Liver (tissue), 9 donors: ENCODE results near the gene LCE4A. TPM values are rescaled to one million over a fixed set of nuclear protein-coding genes. Genes with fewer than 3 reads are reported as not detected.

ENCODE experiments used
- DNase-seq: peaks from one replicate; pipeline ENCODE4 v3.0.0-alpha.2; 2017; ENCODE audit warnings: low spot score
- H3K27ac ChIP-seq, 2 donors: one replicate each; pipeline ENCODE4 v1.7.0; 2013; ENCODE audit warnings: inconsistent platforms in 2 of 2, low read length in 2 of 2, control low read depth in 1 of 2, low read depth in 1 of 2, mild to moderate bottlenecking in 1 of 2
- H3K27me3 ChIP-seq, 4 donors: one replicate each; pipeline versions ENCODE4 v1.6.1 to v1.7.0; 2013; ENCODE audit warnings: low read length in 3 of 4, inconsistent platforms in 1 of 4, mild to moderate bottlenecking in 1 of 4, moderate library complexity in 1 of 4; ENCODE audit not compliant: control insufficient read depth in 4 of 4, insufficient read depth in 4 of 4
- H3K36me3 ChIP-seq, 4 donors: one replicate each; pipeline versions ENCODE4 v1.6.1 to v1.7.0; 2013; ENCODE audit warnings: low read length in 3 of 4, mild to moderate bottlenecking in 3 of 4, low read depth in 1 of 4, moderate library complexity in 1 of 4; ENCODE audit not compliant: control insufficient read depth in 4 of 4, insufficient read depth in 3 of 4
- H3K4me1 ChIP-seq, 4 donors: one replicate each; pipeline versions ENCODE4 v1.6.1 to v1.7.0; 2013; ENCODE audit warnings: low read length in 3 of 4, mild to moderate bottlenecking in 3 of 4, moderate library complexity in 1 of 4; ENCODE audit not compliant: control insufficient read depth in 4 of 4, insufficient read depth in 4 of 4
- H3K4me3 ChIP-seq, 3 donors: one replicate each; pipeline versions ENCODE4 v1.6.1 to v1.7.0; 2013; ENCODE audit warnings: low read length in 3 of 3, control low read depth in 1 of 3, low read depth in 1 of 3, mild to moderate bottlenecking in 1 of 3
- H3K9ac ChIP-seq, 2 donors: one replicate each; pipeline ENCODE4 v1.7.0; 2013; ENCODE audit warnings: low read length in 2 of 2, mild to moderate bottlenecking in 2 of 2, moderate library complexity in 2 of 2, control low read depth in 1 of 2, low read depth in 1 of 2
- H3K9me3 ChIP-seq, 4 donors: one replicate each; pipeline versions ENCODE4 v1.6.1 to v1.7.0; 2013; ENCODE audit warnings: low read length in 3 of 4; ENCODE audit not compliant: control insufficient read depth in 4 of 4
- EGR1 ChIP-seq, 2 donors: IDR thresholded peaks; 2 replicates each; pipeline ENCODE4 v1.6.1; 2016 to 2018; ENCODE audit warnings: antibody characterized with exemption in 2 of 2, low read depth in 2 of 2
- FOXA1 ChIP-seq: IDR thresholded peaks from 2 replicates; pipeline ENCODE4 v1.6.1; 2016; ENCODE audit warnings: antibody characterized with exemption
- FOXA2 ChIP-seq: IDR thresholded peaks from 2 replicates; pipeline ENCODE4 v1.6.1; 2016; ENCODE audit warnings: antibody characterized with exemption
- GABPA ChIP-seq, 2 donors: IDR thresholded peaks in 1 of 2; conservative IDR thresholded peaks in 1 of 2; 2 replicates each; pipeline ENCODE4 v1.6.1; 2016; ENCODE audit warnings: antibody characterized with exemption in 2 of 2, mild to moderate bottlenecking in 1 of 2, moderate library complexity in 1 of 2
- HNF4A ChIP-seq, 2 donors: conservative IDR thresholded peaks; 2 replicates each; pipeline ENCODE4 v1.6.1; 2016; ENCODE audit warnings: antibody characterized with exemption in 2 of 2, mild to moderate bottlenecking in 2 of 2
- HNF4G ChIP-seq: IDR thresholded peaks from 2 replicates; pipeline ENCODE4 v1.6.1; 2016; ENCODE audit warnings: antibody characterized with exemption
- JUND ChIP-seq, 2 donors: IDR thresholded peaks; 2 replicates each; pipeline ENCODE4 v1.6.1; 2016; ENCODE audit warnings: antibody characterized with exemption in 2 of 2
- NR2F2 ChIP-seq: IDR thresholded peaks from 2 replicates; pipeline ENCODE4 v1.6.1; 2016; ENCODE audit warnings: antibody characterized with exemption
- RAD21 ChIP-seq, 2 donors: IDR thresholded peaks; 2 replicates each; pipeline ENCODE4 v1.6.1; 2016; ENCODE audit warnings: antibody characterized with exemption in 2 of 2, mild to moderate bottlenecking in 2 of 2
- RXRA ChIP-seq, 2 donors: IDR thresholded peaks; 2 replicates each; pipeline ENCODE4 v1.6.1; 2017 to 2018; ENCODE audit warnings: antibody characterized with exemption in 2 of 2, mild to moderate bottlenecking in 1 of 2
- SP1 ChIP-seq: IDR thresholded peaks from 2 replicates; pipeline ENCODE4 v1.6.1; 2018; ENCODE audit warnings: antibody characterized with exemption, mild to moderate bottlenecking
- TAF1 ChIP-seq: conservative IDR thresholded peaks from 2 replicates; pipeline ENCODE4 v1.6.1; 2016; ENCODE audit warnings: antibody characterized with exemption, mild to moderate bottlenecking
- YY1 ChIP-seq: IDR thresholded peaks from 2 replicates; pipeline ENCODE4 v1.6.1; 2016; ENCODE audit warnings: antibody characterized with exemption, mild to moderate bottlenecking
- polyA plus RNA-seq, 2 donors: library from polyadenylated mRNA; stranded (reverse) in 1 of 2; unstranded in 1 of 2; fragments of 200-250 nt in 1 of 2; fragments of >200 nt in 1 of 2; fragmentation: Nextera tagmentation in 1 of 2; extraction: Ambion mirVana in 1 of 2; gene quantifications; one replicate each; pipeline versions ENCODE4 v1.2.1 to v1.2.3, GENCODE V29; 2013 to 2015
- total RNA-seq, 2 donors: library from RNA; depleted of rRNA; stranded (reverse); fragments of >200 nt; gene quantifications; one replicate each; pipeline ENCODE4 v1.2.3, GENCODE V29; 2014
- TF ChIP-seq, protein P1 (sequence below): IDR thresholded peaks from 2 replicates; pipeline ENCODE4 v1.6.1; 2016; ENCODE audit warnings: antibody characterized with exemption
- TF ChIP-seq, protein P2 (sequence below): IDR thresholded peaks from 2 replicates; pipeline ENCODE4 v1.6.1; 2016; ENCODE audit warnings: antibody characterized with exemption
- TF ChIP-seq, protein P3 (sequence below): fragments of 150-350 bp; IDR thresholded peaks from 2 replicates; pipeline ENCODE4 v1.5.1; 2017; ENCODE audit warnings: improper control_type of control experiment, low read depth, low read length; ENCODE audit not compliant: missing input control
- TF ChIP-seq, protein P4 (sequence below): IDR thresholded peaks from 2 replicates; pipeline ENCODE4 v1.6.1; 2016; ENCODE audit warnings: antibody characterized with exemption
- TF ChIP-seq, protein P5 (sequence below): IDR thresholded peaks from 2 replicates; pipeline ENCODE4 v1.6.1; 2016; ENCODE audit warnings: antibody characterized with exemption, mild to moderate bottlenecking
- donor health status: healthy.
- donor health status: healthy.
- donor health status: healthy.
- donor health status: healthy.
- donor health status: healthy.

LCE4A gene
- total and polyA plus RNA-seq, 4 donors: not detected

DNA sequence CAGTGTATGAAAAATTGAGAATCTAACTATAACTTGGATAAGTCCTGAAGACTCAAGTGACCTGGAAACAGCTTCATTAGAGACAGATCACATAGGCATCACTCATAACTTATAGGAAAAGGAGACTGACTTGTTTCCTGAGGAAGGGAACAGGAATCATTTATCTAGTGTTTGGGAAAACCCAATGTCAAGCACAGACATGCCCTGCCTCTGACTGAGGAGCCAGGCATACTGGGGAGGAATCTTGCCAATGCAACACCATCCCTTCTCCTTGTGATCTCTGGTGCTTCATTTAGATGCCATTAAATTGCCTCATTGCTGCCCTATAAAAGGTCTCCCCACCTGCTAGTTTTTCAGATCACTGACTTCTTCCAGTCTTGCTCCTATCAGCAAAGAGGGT, 10.3 kb downstream of the LCE4A start:
- Histone ChIP-seq H3K36me3 (no peaks in the 10 kb centered on the region), H3K27me3 (peaks cover 0 to 4% (median 0%) of the 10 kb centered on the region in 4 donors), H3K27ac (no peak overlapping the region), H3K4me1 (no peaks in the 10 kb centered on the region), H3K9me3 (peaks cover 0 to 5% (median 1%) of the 10 kb centered on the region in 4 donors), H3K4me3 (no peak overlapping the region), H3K9ac (no peak overlapping the region)
- TF ChIP-seq FOXA2: no peak
- no peak for TF ChIP-seq RXRA (IDR thresholded peaks at IDR 0.05)
- no peak for TF ChIP-seq HNF4A (conservative IDR thresholded peaks at IDR 0.05)
- TF ChIP-seq, protein P1, sequence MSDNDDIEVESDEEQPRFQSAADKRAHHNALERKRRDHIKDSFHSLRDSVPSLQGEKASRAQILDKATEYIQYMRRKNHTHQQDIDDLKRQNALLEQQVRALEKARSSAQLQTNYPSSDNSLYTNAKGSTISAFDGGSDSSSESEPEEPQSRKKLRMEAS: no peak
- no peak for DNase-seq

DNA sequence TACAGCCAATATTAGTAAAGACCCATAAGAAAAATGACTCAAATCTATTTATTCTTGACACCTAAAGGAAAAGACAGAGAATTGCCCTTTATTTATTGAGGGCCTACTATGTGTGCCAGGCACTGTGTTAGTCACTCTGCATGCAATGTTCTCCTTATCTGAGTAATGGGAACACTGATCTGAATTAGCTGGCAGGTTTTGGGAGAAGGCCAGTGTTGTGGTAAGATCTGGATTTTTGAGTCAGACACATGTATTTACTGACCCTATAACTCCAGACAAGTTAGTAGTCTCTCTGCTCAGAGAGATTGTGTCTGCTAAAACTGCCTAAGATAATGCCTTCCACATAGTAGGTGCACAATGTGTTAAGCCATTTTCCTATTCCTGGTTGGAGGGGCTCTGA, 17.3 kb downstream of the LCE4A start:
- H3K36me3 ChIP-seq: no peaks in the 10 kb centered on the region
- no peak for DNase-seq
- no peaks in the 10 kb centered on the region for H3K4me1 ChIP-seq
- no peak overlapping the region for H3K4me3 ChIP-seq
- H3K9me3 ChIP-seq: no peaks in the 10 kb centered on the region
- no peak overlapping the region for H3K27ac ChIP-seq
- H3K27me3 ChIP-seq: peaks cover 0 to 4% (median 0%) of the 10 kb centered on the region in 4 donors
- TF ChIP-seq NR2F2 (no peak), YY1 (no peak), HNF4G (no peak), GABPA (IDR thresholded peaks at IDR 0.05 in 1 of 2, conservative IDR thresholded peaks at IDR 0.05 in 1 of 2) (no peak), JUND (IDR thresholded peaks at IDR 0.05) (no peak), RXRA (IDR thresholded peaks at IDR 0.05) (no peak), TAF1 (no peak), RAD21 (IDR thresholded peaks at IDR 0.05) (no peak), FOXA1 (no peak), HNF4A (conservative IDR thresholded peaks at IDR 0.05) (no peak), SP1 (no peak), EGR1 (IDR thresholded peaks at IDR 0.05; ENCODE audit: low read depth in 2 of 2) (no peak), FOXA2 (no peak)
- TF ChIP-seq, protein P2, sequence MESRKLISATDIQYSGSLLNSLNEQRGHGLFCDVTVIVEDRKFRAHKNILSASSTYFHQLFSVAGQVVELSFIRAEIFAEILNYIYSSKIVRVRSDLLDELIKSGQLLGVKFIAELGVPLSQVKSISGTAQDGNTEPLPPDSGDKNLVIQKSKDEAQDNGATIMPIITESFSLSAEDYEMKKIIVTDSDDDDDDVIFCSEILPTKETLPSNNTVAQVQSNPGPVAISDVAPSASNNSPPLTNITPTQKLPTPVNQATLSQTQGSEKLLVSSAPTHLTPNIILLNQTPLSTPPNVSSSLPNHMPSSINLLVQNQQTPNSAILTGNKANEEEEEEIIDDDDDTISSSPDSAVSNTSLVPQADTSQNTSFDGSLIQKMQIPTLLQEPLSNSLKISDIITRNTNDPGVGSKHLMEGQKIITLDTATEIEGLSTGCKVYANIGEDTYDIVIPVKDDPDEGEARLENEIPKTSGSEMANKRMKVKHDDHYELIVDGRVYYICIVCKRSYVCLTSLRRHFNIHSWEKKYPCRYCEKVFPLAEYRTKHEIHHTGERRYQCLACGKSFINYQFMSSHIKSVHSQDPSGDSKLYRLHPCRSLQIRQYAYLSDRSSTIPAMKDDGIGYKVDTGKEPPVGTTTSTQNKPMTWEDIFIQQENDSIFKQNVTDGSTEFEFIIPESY: no peak
- TF ChIP-seq, protein P3, sequence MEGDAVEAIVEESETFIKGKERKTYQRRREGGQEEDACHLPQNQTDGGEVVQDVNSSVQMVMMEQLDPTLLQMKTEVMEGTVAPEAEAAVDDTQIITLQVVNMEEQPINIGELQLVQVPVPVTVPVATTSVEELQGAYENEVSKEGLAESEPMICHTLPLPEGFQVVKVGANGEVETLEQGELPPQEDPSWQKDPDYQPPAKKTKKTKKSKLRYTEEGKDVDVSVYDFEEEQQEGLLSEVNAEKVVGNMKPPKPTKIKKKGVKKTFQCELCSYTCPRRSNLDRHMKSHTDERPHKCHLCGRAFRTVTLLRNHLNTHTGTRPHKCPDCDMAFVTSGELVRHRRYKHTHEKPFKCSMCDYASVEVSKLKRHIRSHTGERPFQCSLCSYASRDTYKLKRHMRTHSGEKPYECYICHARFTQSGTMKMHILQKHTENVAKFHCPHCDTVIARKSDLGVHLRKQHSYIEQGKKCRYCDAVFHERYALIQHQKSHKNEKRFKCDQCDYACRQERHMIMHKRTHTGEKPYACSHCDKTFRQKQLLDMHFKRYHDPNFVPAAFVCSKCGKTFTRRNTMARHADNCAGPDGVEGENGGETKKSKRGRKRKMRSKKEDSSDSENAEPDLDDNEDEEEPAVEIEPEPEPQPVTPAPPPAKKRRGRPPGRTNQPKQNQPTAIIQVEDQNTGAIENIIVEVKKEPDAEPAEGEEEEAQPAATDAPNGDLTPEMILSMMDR: no peak
- TF ChIP-seq, protein P4, sequence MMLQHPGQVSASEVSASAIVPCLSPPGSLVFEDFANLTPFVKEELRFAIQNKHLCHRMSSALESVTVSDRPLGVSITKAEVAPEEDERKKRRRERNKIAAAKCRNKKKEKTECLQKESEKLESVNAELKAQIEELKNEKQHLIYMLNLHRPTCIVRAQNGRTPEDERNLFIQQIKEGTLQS: no peak
- TF ChIP-seq, protein P1: no peak
- TF ChIP-seq, protein P5, sequence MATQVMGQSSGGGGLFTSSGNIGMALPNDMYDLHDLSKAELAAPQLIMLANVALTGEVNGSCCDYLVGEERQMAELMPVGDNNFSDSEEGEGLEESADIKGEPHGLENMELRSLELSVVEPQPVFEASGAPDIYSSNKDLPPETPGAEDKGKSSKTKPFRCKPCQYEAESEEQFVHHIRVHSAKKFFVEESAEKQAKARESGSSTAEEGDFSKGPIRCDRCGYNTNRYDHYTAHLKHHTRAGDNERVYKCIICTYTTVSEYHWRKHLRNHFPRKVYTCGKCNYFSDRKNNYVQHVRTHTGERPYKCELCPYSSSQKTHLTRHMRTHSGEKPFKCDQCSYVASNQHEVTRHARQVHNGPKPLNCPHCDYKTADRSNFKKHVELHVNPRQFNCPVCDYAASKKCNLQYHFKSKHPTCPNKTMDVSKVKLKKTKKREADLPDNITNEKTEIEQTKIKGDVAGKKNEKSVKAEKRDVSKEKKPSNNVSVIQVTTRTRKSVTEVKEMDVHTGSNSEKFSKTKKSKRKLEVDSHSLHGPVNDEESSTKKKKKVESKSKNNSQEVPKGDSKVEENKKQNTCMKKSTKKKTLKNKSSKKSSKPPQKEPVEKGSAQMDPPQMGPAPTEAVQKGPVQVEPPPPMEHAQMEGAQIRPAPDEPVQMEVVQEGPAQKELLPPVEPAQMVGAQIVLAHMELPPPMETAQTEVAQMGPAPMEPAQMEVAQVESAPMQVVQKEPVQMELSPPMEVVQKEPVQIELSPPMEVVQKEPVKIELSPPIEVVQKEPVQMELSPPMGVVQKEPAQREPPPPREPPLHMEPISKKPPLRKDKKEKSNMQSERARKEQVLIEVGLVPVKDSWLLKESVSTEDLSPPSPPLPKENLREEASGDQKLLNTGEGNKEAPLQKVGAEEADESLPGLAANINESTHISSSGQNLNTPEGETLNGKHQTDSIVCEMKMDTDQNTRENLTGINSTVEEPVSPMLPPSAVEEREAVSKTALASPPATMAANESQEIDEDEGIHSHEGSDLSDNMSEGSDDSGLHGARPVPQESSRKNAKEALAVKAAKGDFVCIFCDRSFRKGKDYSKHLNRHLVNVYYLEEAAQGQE: no peak
- H3K9ac ChIP-seq: no peak overlapping the region
